ENCODE results near the gene ITGB1.
"Not testable (repeated sequence)": the region's sequence is repeated elsewhere in the genome, so short reads cannot be mapped to it uniquely, and the experiment has no call there.

The ITGB1 gene

DNA sequence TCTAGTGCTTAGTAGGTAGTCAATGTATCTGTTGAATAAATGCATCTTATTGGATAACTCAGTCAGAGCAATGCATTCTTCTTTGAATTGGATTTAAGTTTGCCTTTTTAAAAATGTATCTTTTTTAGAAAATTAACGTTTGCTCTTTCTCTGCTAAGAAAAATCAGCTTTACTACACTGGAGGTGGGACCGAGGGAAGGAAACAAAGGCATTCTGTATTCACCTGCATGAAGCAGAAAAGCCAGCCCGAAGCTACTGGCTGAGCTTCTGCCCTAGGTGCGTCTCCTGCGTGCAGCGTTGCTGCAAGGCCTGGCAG, 22.2 kb upstream of the ITGB1 start:
- no peak for DNase-seq

DNA sequence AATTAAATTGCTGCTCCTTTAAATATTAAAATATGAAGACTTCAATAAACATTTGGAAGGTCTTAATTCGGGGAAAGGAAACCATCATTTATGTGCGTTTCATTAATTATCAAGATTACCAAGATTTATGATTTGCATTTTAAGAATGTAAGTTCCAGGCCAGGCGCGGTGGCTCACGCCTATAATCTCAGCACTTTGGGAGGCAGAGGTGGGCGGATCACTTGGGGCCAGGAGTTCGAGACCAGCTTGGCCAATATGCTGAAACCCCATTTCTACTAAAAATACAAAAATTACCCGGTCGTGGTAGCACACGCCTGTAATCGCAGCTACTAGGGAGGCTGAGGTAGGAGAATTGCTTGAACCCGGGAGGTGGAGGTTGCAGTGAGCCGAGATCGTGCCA, 21.7 kb upstream of the ITGB1 start:
- DNase-seq, result not testable (repeated sequence)

DNA sequence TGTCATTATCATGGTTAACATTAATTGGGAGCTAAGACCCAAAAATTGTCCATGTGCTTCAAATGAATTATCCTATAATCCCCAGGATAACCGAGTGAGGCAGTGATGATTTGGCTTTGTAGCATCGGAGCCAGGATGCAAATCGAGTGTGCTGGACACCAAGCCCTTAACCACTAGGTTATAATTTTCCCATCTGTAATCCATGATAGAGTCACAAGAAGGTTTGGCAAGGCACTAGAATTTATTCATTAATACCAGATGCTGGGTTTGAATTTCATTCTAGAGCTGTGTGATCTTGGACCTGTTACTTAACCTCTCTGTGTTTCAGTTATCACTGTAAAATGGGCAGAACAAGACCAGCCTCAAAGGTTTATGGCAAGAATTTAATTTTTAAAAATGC, 21.0 kb upstream of the ITGB1 start:
- DNase-seq, result no peak

DNA sequence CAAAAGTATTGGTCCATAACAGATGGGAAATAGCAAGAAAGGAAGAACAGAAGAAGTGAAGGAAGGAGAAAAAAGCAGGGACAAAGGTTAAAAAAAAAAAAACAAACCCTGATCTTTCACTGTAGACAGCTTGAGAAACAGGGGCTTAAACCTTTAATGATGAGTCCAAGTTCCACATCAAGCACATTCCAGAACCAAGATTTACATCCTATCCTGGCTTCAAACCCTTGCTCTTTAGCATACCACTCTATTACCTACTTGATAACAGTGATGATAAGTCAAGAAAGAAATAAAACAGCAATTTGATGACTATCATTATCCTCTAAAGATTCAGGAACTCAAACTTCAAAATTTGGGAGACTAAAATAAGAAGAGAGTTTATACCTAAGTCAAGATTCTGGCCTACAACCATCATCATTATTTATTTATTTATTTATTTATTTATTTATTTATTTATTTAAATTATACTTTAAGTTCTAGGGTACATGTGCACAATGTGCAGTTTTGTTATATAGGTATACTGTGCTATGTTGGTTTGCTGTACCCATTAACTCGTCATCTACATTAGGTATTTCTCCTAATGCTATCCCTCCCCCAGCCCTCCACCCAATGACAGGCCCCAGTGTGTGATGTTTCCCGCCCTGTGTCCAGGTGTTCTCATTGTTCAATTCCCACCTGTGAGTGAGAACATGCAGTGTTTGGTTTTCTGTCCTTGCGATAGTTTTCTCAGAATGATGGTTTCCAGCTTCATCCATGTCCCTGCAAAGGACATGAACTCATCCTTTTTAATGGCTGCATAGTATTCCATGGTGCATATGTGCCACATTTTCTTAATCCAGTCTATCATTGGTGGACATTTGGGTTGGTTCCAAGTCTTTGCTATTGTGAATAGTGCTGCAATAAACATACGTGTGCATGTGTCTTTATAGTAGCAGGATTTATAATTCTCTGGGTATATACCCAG, 20.1 kb upstream of the ITGB1 start:
- DNase-seq, result not testable (repeated sequence)

DNA sequence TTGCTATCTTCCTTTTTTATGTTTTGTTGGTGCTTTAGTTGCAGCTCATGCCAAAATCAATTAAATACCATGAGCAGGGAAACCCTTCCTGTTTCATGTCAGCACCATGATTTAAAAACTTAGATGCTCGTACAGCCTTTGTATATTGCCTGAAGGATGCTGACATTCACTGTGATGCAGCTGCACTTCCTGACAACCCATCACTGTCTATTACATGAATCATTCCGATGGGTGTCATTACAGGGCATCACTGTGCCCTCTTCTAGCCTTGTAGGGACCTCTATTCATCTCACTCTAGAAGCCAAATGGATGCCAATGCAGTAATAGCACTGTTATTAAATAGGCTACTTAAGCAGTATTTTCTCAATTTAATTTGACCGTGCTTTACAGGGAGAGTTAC, 18.3 kb upstream of the ITGB1 start:
- no peak for DNase-seq

DNA sequence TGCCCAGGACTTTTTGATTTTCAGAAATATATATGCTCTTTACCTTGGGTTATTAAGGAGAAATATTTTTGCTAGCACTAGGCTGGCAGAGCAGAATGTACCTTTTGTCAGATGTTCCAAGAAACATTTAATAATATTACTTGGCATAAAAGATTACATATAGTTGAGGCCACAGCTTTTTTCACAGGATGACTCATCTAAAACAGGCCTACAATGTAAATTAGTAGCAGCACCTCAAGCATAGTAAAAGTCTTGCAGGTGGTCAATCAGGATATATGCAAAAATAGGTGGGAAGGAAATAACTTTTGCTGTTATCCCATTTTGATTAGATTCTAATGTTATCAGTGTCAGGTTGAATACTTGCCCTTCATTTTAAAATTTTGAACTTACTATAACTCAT, 14.9 kb upstream of the ITGB1 start:
- DNase-seq, result no peak

DNA sequence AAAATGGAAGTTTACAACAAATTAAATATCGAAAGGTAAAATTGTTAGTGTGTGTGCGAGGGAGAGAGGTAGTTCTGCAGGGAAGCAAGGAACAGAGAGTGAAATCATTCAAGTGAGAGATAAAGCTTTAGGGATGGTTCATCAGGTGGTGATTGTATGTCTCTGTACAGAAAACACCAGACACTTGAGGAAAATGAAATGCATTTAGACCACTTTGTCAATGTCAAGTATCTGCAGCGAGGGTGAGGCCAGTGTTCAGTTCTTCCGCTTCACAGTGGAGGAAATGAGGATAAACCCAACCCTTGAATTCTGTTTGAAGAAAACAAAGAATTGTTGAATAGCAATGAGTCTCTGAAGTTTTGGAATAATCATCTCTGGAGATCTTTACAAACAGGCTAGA, 14.4 kb upstream of the ITGB1 start:
- no peak for DNase-seq

DNA sequence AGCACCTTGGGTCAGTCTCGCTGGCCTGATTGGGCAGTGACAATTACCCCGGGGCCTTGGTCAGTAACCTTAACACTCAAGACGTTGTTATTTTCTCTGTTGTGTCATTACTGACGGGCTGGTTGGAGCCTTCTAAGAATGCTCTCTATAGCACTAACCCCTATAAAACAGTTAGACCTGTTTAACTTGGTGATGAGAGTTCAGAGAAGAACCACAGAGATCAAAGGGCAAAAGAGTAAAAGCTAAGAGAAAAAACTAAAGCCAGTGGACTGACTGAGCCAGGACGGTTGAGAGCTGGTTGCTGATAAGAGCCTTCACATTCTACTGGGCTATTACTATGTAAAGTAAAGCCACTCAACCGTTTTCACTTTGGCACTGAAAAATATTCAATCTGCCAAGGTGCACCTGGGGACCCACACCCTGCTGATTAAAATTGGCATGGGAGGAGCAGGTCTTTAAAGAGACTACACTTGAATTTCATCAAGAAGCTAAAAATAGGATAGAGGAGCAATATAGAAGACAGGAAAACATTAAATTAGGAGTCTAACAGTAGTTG, 13.6 kb upstream of the ITGB1 start:
- DNase-seq, result no peak

DNA sequence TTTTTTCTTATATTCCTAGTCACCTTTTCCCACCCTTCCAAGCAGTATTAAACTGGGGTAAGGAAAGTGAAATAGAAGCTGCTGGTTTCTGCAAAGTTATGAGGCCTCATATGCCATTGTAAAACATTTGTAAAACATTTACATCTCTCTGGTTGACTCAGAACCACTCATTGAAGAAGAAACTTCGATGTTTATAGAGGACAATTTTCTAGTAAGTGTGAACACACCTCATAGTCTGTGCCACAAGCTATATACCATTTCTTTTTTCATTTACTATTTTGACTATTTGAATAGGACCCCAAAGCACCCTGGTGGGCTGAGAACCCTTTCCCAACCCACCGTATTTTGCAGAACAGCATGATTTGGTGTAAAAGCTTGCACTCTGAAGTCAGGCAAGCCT, 12.9 kb upstream of the ITGB1 start:
- no peak for DNase-seq

DNA sequence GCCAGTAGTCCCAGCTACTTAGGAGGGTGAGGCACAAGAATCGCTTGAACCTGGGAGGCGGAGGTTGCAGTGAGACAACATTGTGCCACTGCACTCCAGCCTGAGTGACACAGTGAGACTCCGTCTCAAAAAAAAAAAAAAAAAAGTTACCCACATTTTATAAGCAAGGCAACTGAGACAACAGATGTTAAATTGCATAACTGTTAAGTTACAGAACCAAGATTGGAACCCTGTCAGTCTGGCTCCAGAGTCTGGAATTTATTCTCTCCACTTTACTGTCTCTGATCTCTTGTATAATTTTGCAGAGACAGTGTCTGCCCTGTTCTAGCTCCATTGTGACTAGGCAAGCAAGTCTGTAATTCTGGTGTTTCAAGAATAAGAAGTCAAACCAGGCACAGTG, 6.2 kb upstream of the ITGB1 start:
- no peak for DNase-seq

DNA sequence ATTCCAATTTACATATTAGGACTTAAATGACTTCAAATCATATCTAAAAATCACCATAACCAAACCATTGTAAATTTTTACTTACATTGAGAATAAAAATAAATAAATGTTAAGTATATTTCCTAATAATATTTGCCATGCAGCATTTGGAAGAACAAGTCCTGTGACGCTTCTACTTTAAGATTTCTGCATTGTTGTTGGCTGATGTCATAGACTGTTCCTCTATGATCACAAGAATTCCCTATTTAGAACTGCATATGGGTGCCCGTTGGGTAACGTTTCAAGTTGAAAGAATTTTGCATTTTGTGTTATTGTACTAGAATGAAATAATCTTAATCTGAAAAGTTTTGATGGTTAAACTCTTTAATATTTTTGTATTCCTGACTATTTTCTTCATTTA, 5.1 kb upstream of the ITGB1 start:
- no peak for DNase-seq

DNA sequence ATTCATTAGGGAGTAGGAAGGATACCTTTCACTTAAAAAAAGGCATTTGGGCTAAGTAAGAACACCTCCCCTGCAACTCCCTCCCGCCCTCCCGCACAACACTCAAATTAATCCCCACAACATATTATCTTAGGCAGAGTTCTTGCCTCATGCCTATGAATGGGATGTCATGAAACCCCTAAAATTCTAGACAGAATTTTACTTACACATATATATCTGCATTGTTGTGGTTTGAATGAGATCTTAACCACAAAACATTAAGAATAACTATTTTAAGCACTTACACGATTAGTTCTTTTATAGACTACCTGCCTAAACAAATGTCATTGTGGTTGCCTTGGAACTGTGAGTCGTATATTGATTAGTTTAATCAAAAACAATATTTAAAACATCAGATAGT, 4.5 kb upstream of the ITGB1 start:
- no peak for DNase-seq

DNA sequence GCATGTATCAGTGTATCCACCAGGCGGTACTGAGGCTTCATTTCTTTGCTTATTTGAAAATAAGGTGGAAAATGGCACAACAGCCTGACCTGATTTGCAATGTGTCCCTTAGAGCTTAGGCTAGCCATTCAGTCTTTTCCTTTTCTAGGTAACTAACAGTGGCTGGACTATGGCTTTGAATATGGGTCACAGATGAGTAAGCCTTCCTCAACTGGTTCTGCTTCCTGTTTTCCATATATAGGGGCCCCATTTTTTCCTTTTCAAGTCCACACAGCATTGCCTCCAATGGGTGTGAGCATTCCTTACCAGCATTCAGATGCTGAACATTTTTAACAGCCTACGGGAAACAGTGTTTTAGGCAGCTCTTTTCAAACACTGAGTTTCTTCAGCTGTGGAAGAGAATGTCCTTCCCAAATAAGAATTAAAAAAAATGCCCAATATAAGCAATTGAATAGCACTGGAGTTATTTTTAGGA, 3.9 kb upstream of the ITGB1 start:
- no peak for DNase-seq

DNA sequence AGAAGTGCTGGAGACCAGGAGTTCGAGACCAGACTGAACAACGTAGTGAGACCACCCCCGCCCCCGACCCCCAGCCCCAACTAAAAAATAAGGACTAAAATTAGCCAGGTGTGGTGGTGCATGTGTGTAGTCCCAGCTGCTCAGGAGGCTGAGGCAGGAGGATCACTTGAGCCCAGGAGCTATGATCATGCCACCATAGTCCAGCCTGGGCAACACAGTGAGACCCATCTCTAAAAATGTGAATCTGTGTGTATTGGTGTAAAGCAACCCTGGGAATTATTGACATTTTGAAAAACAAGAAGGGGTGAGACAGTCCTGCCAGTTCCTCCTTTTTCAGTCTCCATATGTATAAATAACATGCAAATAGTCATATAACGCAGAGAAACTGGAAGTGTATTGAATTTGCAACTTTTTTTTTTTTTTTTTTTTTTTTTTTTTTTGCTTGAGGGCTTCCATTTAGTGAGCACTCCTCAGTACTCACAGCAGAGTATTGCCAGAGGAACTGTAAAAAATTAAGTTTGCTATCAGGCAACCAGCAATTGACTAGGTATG, 3.4 kb upstream of the ITGB1 start:
- no peak for DNase-seq

DNA sequence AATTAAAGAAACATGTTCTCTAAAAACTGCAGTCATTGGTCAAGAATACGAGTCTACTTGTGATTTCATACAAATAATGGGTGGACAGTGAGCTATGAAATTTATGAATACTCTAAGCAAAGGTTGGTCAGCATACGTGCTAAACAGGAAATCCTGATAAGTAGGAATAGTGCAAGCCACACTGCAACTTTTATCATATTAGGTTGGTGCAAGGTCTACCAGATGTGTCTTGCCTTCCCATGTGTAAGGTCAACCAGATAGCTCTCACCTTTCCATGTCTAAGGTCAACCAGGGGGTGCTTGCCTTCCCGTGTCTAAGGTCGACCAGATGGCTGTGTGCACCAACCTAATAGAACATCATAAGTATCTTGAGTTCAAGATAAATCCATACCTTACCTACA, 2.0 kb upstream of the ITGB1 start:
- DNase-seq, result no peak

DNA sequence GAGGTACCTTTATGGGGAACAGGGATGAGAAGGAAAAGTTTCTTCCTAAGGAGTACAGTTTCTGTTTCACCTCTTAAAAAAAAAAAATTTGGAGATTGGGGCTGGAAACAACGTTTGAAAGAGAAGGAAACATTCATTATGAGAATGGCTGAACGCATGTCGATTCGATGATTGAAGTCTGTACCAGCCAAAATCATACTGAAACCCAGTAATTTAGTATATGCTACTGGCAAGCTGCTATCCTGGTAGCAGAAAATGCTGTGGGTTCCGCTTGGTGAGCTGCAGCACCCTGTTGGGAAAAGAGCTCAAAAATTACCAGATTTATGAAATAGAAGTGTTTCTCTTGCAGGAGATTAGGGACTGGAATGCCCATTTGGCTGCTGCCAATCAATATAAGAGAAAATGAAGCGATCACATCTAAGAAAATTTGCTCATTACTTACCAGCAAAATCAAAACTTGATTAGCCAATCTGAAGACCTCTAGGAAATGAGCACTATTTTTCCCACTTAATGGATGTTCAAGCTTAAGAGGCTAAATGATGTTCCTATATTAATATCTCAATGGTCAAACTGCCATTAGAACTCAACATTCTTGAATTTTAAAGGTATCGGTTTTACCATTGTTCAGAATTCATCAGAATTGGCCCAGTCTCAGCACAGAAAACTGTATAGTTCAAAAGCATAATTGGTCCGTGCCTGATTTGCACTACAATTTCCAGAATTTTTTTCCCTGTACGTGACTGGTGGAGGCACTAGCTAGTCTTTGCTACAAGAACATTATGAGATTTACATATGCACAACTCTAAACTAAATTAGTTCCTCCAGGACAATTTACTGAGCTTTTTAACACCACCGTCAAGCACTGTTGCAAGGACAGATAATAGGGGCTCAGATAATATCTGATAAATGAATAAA, 1.2 kb upstream of the ITGB1 start:
- DNase-seq, result no peak

DNA sequence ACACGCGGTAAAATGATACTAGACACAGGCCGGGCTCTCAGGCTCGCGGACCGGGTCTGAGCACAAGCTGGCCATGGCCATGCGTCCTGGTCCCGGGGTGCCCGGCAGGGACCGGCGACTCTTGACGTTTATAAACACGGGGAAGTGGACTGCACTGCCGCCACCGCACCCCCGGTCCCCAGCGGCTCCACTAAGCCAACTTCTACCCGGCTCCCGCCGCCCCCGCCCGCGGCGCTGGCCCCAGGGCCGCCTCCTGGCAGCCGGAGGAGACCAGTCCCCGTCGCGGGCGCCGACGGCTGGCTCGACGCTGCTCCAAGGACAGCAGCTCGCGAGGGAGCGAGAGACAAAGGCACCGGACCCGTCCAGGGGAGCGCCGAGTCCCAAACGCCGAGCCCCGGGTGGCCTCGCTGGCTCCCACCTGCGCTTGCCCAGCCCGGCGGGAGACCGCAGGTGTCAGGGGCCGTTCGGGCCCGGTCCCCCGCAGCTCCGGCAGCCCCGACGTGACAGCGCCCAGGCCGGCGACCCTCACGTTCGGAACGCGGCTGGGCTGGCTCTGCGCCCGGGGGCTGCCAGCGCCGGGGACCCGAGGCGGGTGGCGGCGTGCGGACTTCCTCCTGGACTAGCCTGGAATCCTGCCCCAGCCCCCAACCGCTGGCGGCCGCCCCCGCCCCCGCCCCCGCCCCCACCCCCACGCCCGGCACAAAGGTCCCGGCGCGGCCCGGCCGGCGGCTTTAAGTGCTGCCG, 517 bp downstream of the ITGB1 start:
- DNase-seq, result peak in 1 of 2 experiments; percentile 38

DNA sequence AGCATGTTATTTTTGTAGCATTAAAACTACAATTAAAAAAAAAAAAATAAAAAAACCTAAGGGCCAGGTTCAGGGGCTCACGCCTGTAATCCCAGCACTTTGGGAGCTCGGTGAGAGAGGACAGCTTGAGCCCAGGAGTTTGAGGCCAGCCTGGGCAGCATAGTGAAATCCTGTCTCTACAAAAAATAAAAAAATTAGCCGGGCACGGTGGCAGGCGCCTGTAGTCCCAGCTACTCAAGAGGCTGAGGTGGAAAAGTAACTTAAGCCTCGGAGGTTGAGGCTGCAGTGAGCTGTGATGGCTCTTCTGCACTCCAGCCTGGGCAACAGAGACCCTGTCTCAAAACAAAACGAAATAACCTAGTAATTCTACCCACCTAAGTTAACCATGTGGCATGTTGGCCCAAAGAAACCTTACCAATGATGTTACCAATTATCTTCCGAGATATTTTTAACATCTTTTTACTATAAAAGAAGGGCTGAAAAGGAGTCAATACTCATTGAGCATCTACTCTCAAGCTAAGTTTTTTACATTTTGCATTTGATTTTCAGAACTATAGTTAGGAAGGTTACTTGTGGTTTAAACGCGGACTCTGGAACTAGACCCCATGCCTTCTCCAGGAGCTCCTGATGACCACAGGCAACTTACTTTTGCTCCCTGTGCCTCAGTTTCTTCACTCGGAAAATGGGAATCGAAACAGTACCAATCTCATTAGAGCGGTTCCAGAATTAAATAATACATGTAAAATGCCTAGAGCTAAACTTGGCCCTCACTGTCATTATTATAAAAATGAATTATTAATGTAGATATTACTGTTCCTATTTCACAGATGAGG, 1.4 kb downstream of the ITGB1 start:
- no peak for DNase-seq

DNA sequence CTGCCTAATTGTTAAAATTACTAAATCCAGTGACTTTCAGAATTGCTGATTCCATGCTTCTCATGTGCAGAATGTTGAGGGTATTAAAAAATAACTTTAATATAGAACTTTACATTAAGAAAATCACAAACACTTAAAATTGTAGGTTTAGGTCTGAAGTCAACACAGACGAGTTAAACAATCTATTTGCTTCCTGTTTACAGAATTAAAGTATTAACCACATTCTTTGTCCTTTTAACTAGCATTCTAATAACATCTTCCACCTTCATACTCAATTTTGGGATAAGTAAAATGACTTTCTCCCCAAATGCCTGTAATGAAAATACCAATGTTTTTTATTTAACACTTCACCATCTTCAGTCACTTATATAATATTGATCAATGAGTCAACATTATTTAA, 2.2 kb downstream of the ITGB1 start:
- no peak for DNase-seq

DNA sequence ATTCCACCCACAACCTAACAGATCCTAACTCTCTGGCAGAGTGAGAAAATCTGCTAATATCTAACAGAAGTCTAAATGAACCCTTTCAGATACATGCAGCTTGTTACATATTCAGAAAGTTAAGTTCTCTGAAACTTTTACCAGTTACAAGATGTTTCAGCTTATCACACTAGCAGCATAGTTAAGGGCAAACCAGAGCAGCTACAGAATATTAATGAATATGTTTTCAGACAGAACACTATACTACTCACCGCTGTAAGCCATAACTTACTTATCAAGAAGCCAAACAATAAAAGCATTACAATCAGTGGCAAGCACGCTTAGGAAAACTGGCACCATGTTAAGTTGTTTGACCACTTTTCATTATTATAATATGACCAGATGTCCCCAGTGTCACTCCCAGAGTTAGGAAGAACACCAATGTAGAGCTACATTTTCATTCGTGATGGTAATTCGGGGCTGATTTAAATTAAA, 2.7 kb downstream of the ITGB1 start:
- DNase-seq, result no peak

DNA sequence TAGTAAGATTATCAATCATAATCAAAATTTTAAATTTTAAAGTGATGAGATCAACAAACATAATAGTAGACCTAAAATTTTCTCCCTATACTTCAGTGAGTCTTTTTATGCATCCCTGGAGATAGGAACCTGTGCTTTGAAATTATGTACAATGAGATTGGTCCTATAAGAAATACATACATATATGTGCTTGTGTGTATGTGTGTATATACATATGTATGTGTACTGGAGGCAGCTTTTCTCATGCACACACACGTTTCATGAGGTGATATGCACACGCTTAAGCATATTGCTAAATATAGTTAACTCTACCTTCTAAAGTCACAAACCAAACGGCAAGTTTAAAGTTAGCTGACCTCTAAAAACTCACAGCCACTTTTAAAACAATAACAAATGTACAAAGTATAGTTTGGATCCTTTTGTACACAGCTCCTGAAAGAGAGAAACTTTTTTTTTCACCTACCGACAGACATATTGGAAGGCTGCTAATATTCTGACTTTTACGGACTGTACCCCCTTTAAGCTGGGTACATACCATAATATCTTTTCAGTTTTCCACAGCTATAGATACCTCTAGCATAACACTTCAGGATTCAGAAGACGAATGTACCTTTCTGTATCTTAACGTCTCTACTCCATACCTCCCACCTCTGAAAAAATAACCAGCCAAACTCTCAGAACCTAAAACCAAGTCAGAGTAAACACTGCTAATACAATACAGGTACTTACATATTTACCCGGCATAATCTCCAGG, 3.3 kb downstream of the ITGB1 start:
- DNase-seq, result no peak
